BLaER1 treated with 17β-estradiol and CSF1 and Interleukin-3, amounts not matched to agents 10 nM and 100 nM (cell line): ENCODE results near the gene CASZ1.

Experiments
- H3K27ac ChIP-seq, 11 experiments: shearing (Covaris generic); formaldehyde crosslinking; 2 replicates each; pipeline ENCODE4 v1.8.1; 2022
- H3K27me3 ChIP-seq, 11 experiments: shearing (Covaris generic); formaldehyde crosslinking; 2 replicates each; pipeline ENCODE4 v1.8.1; 2022
- H3K36me3 ChIP-seq, 11 experiments: shearing (Covaris generic); formaldehyde crosslinking; 2 replicates each; pipeline ENCODE4 v1.8.1; 2022
- H3K4me1 ChIP-seq, 10 experiments: shearing (Covaris generic); formaldehyde crosslinking; 2 replicates each; pipeline ENCODE4 v1.8.1; 2022
- H3K4me2 ChIP-seq, 11 experiments: shearing (Covaris generic); formaldehyde crosslinking; 2 replicates each; pipeline ENCODE4 v1.8.1; 2022
- H3K4me3 ChIP-seq, 10 experiments: shearing (Covaris generic); formaldehyde crosslinking; 2 replicates each; pipeline ENCODE4 v1.8.1; 2022
- H3K9ac ChIP-seq, 11 experiments: shearing (Covaris generic); formaldehyde crosslinking; 2 replicates each; pipeline ENCODE4 v1.8.1; 2022
- H3K9me3 ChIP-seq, 11 experiments: shearing (Covaris generic); formaldehyde crosslinking; replicated peaks in 1 of 11; 2 replicates each; pipeline ENCODE4 v1.8.1; 2022
- H4K20me1 ChIP-seq, 11 experiments: shearing (Covaris generic); formaldehyde crosslinking; 2 replicates each; pipeline ENCODE4 v1.8.1; 2022
- Cebpa-rat ChIP-seq, 11 experiments: shearing (Covaris generic); IDR thresholded peaks; 2 replicates each; pipeline ENCODE4 v1.8.1; 2022

Gene CASZ1

DNA sequence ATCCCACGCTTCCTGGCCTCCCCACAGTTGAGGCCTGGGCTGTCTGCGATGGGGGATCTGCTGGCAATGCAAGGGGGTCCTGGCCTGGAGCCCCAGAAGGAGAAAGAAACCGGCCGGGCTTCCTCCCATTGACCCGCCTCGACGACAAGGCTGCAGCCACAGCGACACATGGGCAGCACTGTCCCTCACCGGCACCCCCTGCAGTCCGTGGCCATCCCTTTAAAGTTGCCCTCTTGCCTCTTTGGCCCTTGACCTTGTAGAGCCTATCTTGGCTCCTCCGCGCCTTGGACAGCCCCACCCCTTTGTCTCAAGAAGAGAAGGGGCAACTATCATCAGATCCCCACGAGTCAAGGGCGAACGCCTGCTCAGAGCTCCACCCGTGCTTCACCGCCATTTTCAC, 106.0 kb downstream of the CASZ1 start:
- Histone ChIP-seq H3K27ac (no peak overlapping the region; a peak in 1 of 22 replicates), H3K27me3 (peaks cover 6 to 20% (median 13%) of the 10 kb centered on the region in 11 experiments), H3K9ac (no peak overlapping the region), H4K20me1 (peaks cover 0 to 16% (median 5%) of the 10 kb centered on the region in 11 experiments; a peak in 7 of 22 replicates), H3K4me2 (peak overlapping the region; percentile 82 to 98 (median 93); a peak in 19 of 22 replicates), H3K4me3 (no peak overlapping the region), H3K9me3 (no peaks in the 10 kb centered on the region), H3K36me3 (no peaks in the 10 kb centered on the region), H3K4me1 (peaks cover 63 to 83% (median 77%) of the 10 kb centered on the region in 10 experiments)
- TF ChIP-seq Cebpa-rat (IDR thresholded peaks at IDR 0.05), result no peak

GRCh38 chr1:10688409-10688786, 108.0 kb downstream of the CASZ1 start:
- Histone ChIP-seq H3K27ac (peak overlapping the region in 9 of 11 experiments; percentile 4 to 75 (median 62); a peak in 16 of 22 replicates), H3K36me3 (no peaks in the 10 kb centered on the region), H3K9ac (peak overlapping the region in 9 of 11 experiments; percentile 2 to 68 (median 56); a peak in 15 of 22 replicates), H4K20me1 (peaks cover 0 to 16% (median 5%) of the 10 kb centered on the region in 11 experiments; a peak in 7 of 22 replicates), H3K4me1 (peaks cover 70 to 95% (median 91%) of the 10 kb centered on the region in 10 experiments), H3K27me3 (peaks cover 0 to 9% (median 6%) of the 10 kb centered on the region in 11 experiments; a peak in 13 of 22 replicates), H3K4me3 (peak overlapping the region in 5 of 10 experiments; percentile 5 to 43 (median 24); a peak in 8 of 20 replicates), H3K9me3 (no peaks in the 10 kb centered on the region), H3K4me2 (peak overlapping the region; percentile 82 to 98 (median 93))
- TF ChIP-seq Cebpa-rat (IDR thresholded peaks at IDR 0.05), result no peak

DNA sequence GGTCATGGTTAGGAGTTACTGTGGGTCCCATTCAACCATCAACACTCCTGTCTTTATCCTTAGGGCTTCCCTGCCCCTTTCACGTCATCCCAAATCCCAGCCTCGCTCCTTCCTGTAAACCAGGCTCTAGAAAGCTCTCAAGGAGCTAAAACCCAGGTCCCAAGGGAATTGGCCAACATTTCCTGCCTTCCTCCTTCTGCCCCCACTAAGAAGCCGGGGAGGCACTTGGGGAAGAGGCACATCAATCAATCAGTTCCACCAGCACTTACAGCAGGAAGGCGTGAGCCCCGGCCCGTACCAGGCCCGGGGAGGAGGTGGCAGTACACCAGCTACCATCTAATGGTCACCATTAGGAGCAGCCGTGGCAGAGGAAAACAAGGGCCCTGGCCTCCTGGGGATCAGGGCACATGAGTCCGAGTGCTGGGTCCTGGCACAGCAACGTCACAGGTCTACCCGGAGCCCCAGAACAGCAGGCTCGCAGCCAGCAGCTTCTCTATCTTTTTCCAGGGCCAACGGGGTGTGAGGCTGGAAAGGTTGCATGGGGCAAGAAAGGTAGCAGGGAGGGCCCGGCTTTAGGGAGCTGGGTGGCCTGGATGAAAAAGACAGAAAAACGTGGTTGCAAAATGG, 108.6 kb downstream of the CASZ1 start:
- no peak for TF ChIP-seq Cebpa-rat (IDR thresholded peaks at IDR 0.05)
- H3K9me3 ChIP-seq, result no peaks in the 10 kb centered on the region
- peak overlapping the region; percentile 82 to 98 (median 93) for H3K4me2 ChIP-seq
- H3K27ac ChIP-seq, result peak overlapping the region in 9 of 11 experiments; percentile 4 to 75 (median 62); a peak in 16 of 22 replicates
- H4K20me1 ChIP-seq, result peaks cover 0 to 13% (median 5%) of the 10 kb centered on the region in 11 experiments; a peak in 7 of 22 replicates
- H3K4me1 ChIP-seq, result peaks cover 70 to 95% (median 91%) of the 10 kb centered on the region in 10 experiments
- H3K36me3 ChIP-seq, result no peaks in the 10 kb centered on the region
- peak overlapping the region in 9 of 11 experiments; percentile 2 to 68 (median 56); a peak in 15 of 22 replicates for H3K9ac ChIP-seq
- H3K4me3 ChIP-seq, result peak overlapping the region in 3 of 10 experiments; percentile 24 to 43 (median 29); a peak in 7 of 20 replicates
- peaks cover 0 to 9% (median 1%) of the 10 kb centered on the region in 11 experiments; a peak in 13 of 22 replicates for H3K27me3 ChIP-seq

GRCh38 chr1:10687251-10687651, 109.2 kb downstream of the CASZ1 start:
- H3K27ac ChIP-seq, result peak overlapping the region in 9 of 11 experiments; percentile 4 to 75 (median 62); a peak in 15 of 22 replicates
- peak overlapping the region; percentile 82 to 98 (median 93) for H3K4me2 ChIP-seq
- H3K9me3 ChIP-seq, result no peaks in the 10 kb centered on the region
- H3K4me1 ChIP-seq, result peaks cover 68 to 95% (median 91%) of the 10 kb centered on the region in 10 experiments
- no peak for TF ChIP-seq Cebpa-rat (IDR thresholded peaks at IDR 0.05)
- peak overlapping the region in 6 of 11 experiments; percentile 35 to 68 (median 58); a peak in 7 of 22 replicates for H3K9ac ChIP-seq
- H3K36me3 ChIP-seq, result no peaks in the 10 kb centered on the region
- H4K20me1 ChIP-seq, result peaks cover 0 to 6% (median 3%) of the 10 kb centered on the region in 11 experiments; a peak in 5 of 22 replicates
- peaks cover 0 to 9% (median 0%) of the 10 kb centered on the region in 11 experiments; a peak in 4 of 22 replicates for H3K27me3 ChIP-seq
- H3K4me3 ChIP-seq, result no peak overlapping the region; a peak in 1 of 20 replicates

- Histone ChIP-seq H4K20me1 (no peaks in the 10 kb centered on the region; a peak in 1 of 22 replicates), H3K36me3 (no peaks in the 10 kb centered on the region), H3K4me2 (peak overlapping the region; percentile 82 to 98 (median 93)), H3K27ac (peak overlapping the region in 7 of 11 experiments; percentile 53 to 75 (median 64); a peak in 13 of 22 replicates), H3K9ac (peak overlapping the region in 4 of 11 experiments; percentile 53 to 68 (median 62); a peak in 6 of 22 replicates), H3K27me3 (peaks cover 0 to 9% (median 0%) of the 10 kb centered on the region in 11 experiments; a peak in 4 of 22 replicates), H3K4me1 (peaks cover 61 to 95% (median 91%) of the 10 kb centered on the region in 10 experiments), H3K4me3 (no peak overlapping the region), H3K9me3 (no peaks in the 10 kb centered on the region)
- no peak for TF ChIP-seq Cebpa-rat (IDR thresholded peaks at IDR 0.05)
Observed at GRCh38 chr1:10686404-10687040, 109.9 kb downstream of the CASZ1 start.

DNA sequence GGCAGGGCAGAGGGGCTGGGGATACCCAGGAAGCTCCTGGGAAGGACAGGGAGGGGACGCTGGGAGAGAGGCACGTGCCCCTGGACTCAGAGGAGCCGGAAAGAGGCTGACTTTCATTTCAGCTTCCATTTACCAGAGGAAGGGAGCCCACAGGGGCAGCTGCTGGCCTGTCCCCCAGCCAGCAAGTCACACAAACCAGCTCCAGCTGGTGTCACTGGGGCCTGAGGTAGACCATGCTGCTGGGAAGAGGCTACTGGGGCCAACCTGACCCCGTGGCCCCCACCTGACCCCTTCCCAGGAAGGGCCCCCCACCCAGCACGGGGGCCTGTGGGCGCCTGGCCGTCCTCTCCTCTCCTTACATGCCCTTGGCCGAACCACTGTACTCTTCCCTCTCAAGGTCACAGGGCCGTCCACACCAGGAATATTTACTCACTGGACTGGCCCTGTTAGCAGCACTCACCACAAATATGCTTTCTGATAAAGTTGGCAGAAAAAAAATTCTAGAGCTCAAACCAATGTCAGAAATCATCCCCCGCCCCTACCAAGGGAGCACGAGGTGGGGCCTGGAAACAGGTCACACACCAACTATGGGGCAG, 110.5 kb downstream of the CASZ1 start:
- no peak for TF ChIP-seq Cebpa-rat (IDR thresholded peaks at IDR 0.05)
- Histone ChIP-seq H3K9ac (peak overlapping the region in 10 of 11 experiments; percentile 10 to 68 (median 44); a peak in 14 of 22 replicates), H3K4me3 (no peak overlapping the region), H3K36me3 (no peaks in the 10 kb centered on the region), H3K27ac (peak overlapping the region in 9 of 11 experiments; percentile 49 to 72 (median 62); a peak in 18 of 22 replicates), H3K9me3 (no peaks in the 10 kb centered on the region), H3K4me2 (peak overlapping the region; percentile 82 to 98 (median 93)), H3K27me3 (peaks cover 0 to 9% (median 0%) of the 10 kb centered on the region in 11 experiments; a peak in 4 of 22 replicates), H3K4me1 (peaks cover 59 to 97% (median 92%) of the 10 kb centered on the region in 10 experiments), H4K20me1 (no peaks in the 10 kb centered on the region; a peak in 1 of 22 replicates)

- no peak for TF ChIP-seq Cebpa-rat (IDR thresholded peaks at IDR 0.05)
- peak overlapping the region; percentile 82 to 98 (median 93) for H3K4me2 ChIP-seq
- H3K9ac ChIP-seq, result peak overlapping the region in 10 of 11 experiments; percentile 10 to 68 (median 44); a peak in 14 of 22 replicates
Observed at GRCh38 chr1:10685196-10685807, 111.1 kb downstream of the CASZ1 start.

GRCh38 chr1:10684221-10684620, 112.2 kb downstream of the CASZ1 start:
- Histone ChIP-seq H3K9ac (no peak overlapping the region), H3K4me3 (no peak overlapping the region), H3K4me2 (peak overlapping the region in 7 of 11 experiments; percentile 86 to 98 (median 93); a peak in 12 of 22 replicates), H3K27me3 (peaks cover 0 to 9% (median 0%) of the 10 kb centered on the region in 11 experiments; a peak in 4 of 22 replicates), H3K27ac (no peak overlapping the region), H4K20me1 (peaks cover 0 to 3% (median 0%) of the 10 kb centered on the region in 11 experiments; a peak in 3 of 22 replicates), H3K4me1 (peaks cover 59 to 98% (median 94%) of the 10 kb centered on the region in 10 experiments), H3K9me3 (no peaks in the 10 kb centered on the region), H3K36me3 (no peaks in the 10 kb centered on the region)
- no peak for TF ChIP-seq Cebpa-rat (IDR thresholded peaks at IDR 0.05)

More at GRCh38 chr1:10685196-10685807, 111.1 kb downstream of the CASZ1 start:
- no peaks in the 10 kb centered on the region for H3K36me3 ChIP-seq
- H3K9me3 ChIP-seq, result no peaks in the 10 kb centered on the region
- H3K27ac ChIP-seq, result peak overlapping the region in 9 of 11 experiments; percentile 49 to 72 (median 62); a peak in 18 of 22 replicates
- H3K27me3 ChIP-seq, result peaks cover 0 to 9% (median 0%) of the 10 kb centered on the region in 11 experiments; a peak in 4 of 22 replicates
- H4K20me1 ChIP-seq, result no peaks in the 10 kb centered on the region; a peak in 1 of 22 replicates
- no peak overlapping the region for H3K4me3 ChIP-seq
- H3K4me1 ChIP-seq, result peaks cover 61 to 99% (median 94%) of the 10 kb centered on the region in 10 experiments
